ENCODE measurements around the gene UQCRHL.

GRCh38 chr1:15802234-15802965 lies 5.0 kb downstream of the UQCRHL start:
- no peak for TF ChIP-seq CTCF (conservative IDR thresholded peaks at IDR 0.05; ENCODE audit: low read depth in 2 of 2)
- TF ChIP-seq STAT1 (IDR thresholded peaks at IDR 0.05; ENCODE audit: unreplicated experiment): no peak
- no peak for TF ChIP-seq POLR2AphosphoS5 (IDR thresholded peaks at IDR 0.05; ENCODE audit: low read depth)
- TF ChIP-seq EZH2 (IDR thresholded peaks at IDR 0.05; ENCODE audit: low read depth, unreplicated experiment): no peak
- no peak for TF ChIP-seq CREB1 (CRISPR knock-in tag; IDR thresholded peaks at IDR 0.05; ENCODE audit: low read depth)
- no peak for TF ChIP-seq EZH2phosphoT487 (IDR thresholded peaks at IDR 0.05; ENCODE audit: unreplicated experiment)
- TF ChIP-seq REST (IDR thresholded peaks at IDR 0.05; ENCODE audit: unreplicated experiment): no peak
- no peak for TF ChIP-seq ZNF331 (CRISPR knock-in tag; IDR thresholded peaks at IDR 0.05; ENCODE audit: low read depth)
